DOHH2 (cell line): ENCODE measurements around the gene SLC35B2.

ENCODE experiments used
- EZH2phosphoT487 ChIP-seq: fragments of 200-600 bp; sonication (generic); IDR thresholded peaks from 2 replicates; pipeline ENCODE4 v1.6.1; 2017; ENCODE audit warnings: borderline replicate concordance, mild to moderate bottlenecking, antibody characterized with exemption, low read length, moderate library complexity, mixed read lengths
- TF ChIP-seq, protein P1 (sequence below): fragments of 200-600 bp; sonication (generic); IDR thresholded peaks from one replicate; pipeline ENCODE4 v1.5.1; 2014; ENCODE audit warnings: antibody characterized with exemption, mild to moderate bottlenecking, low read depth, low read length; ENCODE audit not compliant: poor library complexity, severe bottlenecking

GRCh38 chr6:44246663-44247337 is 10.5 kb downstream of the SLC35B2 start, which contains the start of gene HSP90AB1:
- TF ChIP-seq, protein P1, sequence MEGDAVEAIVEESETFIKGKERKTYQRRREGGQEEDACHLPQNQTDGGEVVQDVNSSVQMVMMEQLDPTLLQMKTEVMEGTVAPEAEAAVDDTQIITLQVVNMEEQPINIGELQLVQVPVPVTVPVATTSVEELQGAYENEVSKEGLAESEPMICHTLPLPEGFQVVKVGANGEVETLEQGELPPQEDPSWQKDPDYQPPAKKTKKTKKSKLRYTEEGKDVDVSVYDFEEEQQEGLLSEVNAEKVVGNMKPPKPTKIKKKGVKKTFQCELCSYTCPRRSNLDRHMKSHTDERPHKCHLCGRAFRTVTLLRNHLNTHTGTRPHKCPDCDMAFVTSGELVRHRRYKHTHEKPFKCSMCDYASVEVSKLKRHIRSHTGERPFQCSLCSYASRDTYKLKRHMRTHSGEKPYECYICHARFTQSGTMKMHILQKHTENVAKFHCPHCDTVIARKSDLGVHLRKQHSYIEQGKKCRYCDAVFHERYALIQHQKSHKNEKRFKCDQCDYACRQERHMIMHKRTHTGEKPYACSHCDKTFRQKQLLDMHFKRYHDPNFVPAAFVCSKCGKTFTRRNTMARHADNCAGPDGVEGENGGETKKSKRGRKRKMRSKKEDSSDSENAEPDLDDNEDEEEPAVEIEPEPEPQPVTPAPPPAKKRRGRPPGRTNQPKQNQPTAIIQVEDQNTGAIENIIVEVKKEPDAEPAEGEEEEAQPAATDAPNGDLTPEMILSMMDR = no peak
- TF ChIP-seq EZH2phosphoT487 = no peak
